ENCODE results near the gene TIMELESS.
"Not testable (repeated sequence)": the region's sequence is repeated elsewhere in the genome, so short reads cannot be mapped to it uniquely, and the experiment has no call there.

- TF ChIP-seq POLR2A (IDR thresholded peaks at IDR 0.05; ENCODE audit: low read depth); CTCF (IDR thresholded peaks at IDR 0.05); POLR2AphosphoS5 (IDR thresholded peaks at IDR 0.05): not testable (repeated sequence)
Measured at GRCh38 chr12:56494106-56494415, 44.8 kb upstream of the TIMELESS start.
